B cell (primary cell): Measurements from ENCODE around the gene NCBP2. TPM values are rescaled to one million over a fixed set of nuclear protein-coding genes. Genes with fewer than 3 reads are reported as not detected.

Source experiments
- ATAC-seq: fragments of 200-7000 bp; cut with Tn5 transposase; one replicate; pipeline ENCODE4 v1.10.0; 2021; ENCODE audit warnings: low read depth, mild to moderate bottlenecking, moderate number of reproducible peaks, moderate library complexity
- CTCF ChIA-PET: fragments of 350-600 bp; sonication (Branson Sonifier 250); formaldehyde crosslinking; loops from one replicate; lab custom pipeline; 2021; ENCODE audit warnings: antibody characterized with exemption, inconsistent platforms; lab: Charles Lee
- POLR2A ChIA-PET: fragments of 350-600 bp; sonication (Branson Sonifier 250); formaldehyde crosslinking; loops from one replicate; lab custom pipeline; 2021; ENCODE audit warnings: antibody characterized with exemption; lab: Charles Lee
- DNase-seq: peaks from one replicate; pipeline ENCODE4 v3.0.0; 2013
- H2AFZ ChIP-seq: 2 replicates; pipeline ENCODE4 v1.6.1; 2012; ENCODE audit warnings: mild to moderate bottlenecking, low read depth, low read length; ENCODE audit not compliant: insufficient read depth, poor library complexity, severe bottlenecking
- H3K27ac ChIP-seq, 2 donors: 1 replicate in 1 of 2; 2 replicates in 1 of 2; pipeline ENCODE4 v1.5.1; 2012 to 2013; ENCODE audit warnings: low read length in 2 of 2, mild to moderate bottlenecking in 2 of 2, moderate library complexity in 1 of 2
- H3K27me3 ChIP-seq, 4 experiments: fragments of 200-600 bp in 1 of 4; sonication (generic) in 1 of 4; replicated peaks in 1 of 4; 1 replicate in 2 of 4; 2 replicates in 2 of 4; pipeline versions ENCODE4 v1.6.1 to v1.7.0; 2013 to 2016; ENCODE audit warnings: low read length in 3 of 4, mild to moderate bottlenecking in 2 of 4, mixed read lengths in 1 of 4, moderate library complexity in 1 of 4; ENCODE audit not compliant: insufficient read depth in 4 of 4, control insufficient read depth in 3 of 4; ENCODE audit errors: control extremely low read depth in 1 of 4
- H3K36me3 ChIP-seq, 2 experiments: replicated peaks in 1 of 2; 1 replicate in 1 of 2; 2 replicates in 1 of 2; pipeline versions ENCODE4 v1.6.1 to v1.7.1; 2013; ENCODE audit warnings: low read length in 1 of 2; ENCODE audit not compliant: insufficient read depth in 2 of 2, control insufficient read depth in 1 of 2; ENCODE audit errors: control extremely low read depth in 1 of 2, extremely low read depth in 1 of 2
- H3K4me1 ChIP-seq, 2 donors: fragments of 200-600 bp in 1 of 2; sonication (generic) in 1 of 2; 1 replicate in 1 of 2; 2 replicates in 1 of 2; pipeline versions ENCODE4 v1.5.1 to v1.6.1; 2013 to 2017; ENCODE audit warnings: low read length in 2 of 2; ENCODE audit not compliant: control insufficient read depth in 2 of 2, insufficient read depth in 2 of 2
- H3K4me2 ChIP-seq: replicated peaks from 2 replicates; pipeline ENCODE3; 2012; ENCODE audit warnings: mild to moderate bottlenecking, low read depth, low read length; ENCODE audit not compliant: poor library complexity, severe bottlenecking
- H3K4me3 ChIP-seq, 5 experiments: fragments of 200-600 bp in 1 of 5; sonication (generic) in 1 of 5; 1 replicate in 3 of 5; 2 replicates in 2 of 5; pipeline versions ENCODE4 v1.5.1 to v1.7.0; 2011 to 2016; ENCODE audit warnings: low read length in 4 of 5, mild to moderate bottlenecking in 4 of 5, low read depth in 2 of 5, control low read depth in 1 of 5, moderate library complexity in 1 of 5; ENCODE audit not compliant: insufficient read depth in 1 of 5; ENCODE audit errors: control extremely low read depth in 1 of 5, extremely low read depth in 1 of 5
- H3K79me2 ChIP-seq: fragments of 200-600 bp; sonication (generic); one replicate; pipeline ENCODE4 v1.6.0; 2016; ENCODE audit warnings: low read length; ENCODE audit not compliant: control insufficient read depth, insufficient read depth
- H3K9ac ChIP-seq: fragments of 200-600 bp; sonication (generic); 2 replicates; pipeline ENCODE4 v1.6.1; 2017; ENCODE audit warnings: mild to moderate bottlenecking, low read length, moderate library complexity
- H3K9me3 ChIP-seq, 3 donors: one replicate each; pipeline versions ENCODE4 v1.6.1 to v1.7.1; 2013; ENCODE audit warnings: low read length in 2 of 3; ENCODE audit not compliant: control insufficient read depth in 2 of 3, insufficient read depth in 1 of 3; ENCODE audit errors: control extremely low read depth in 1 of 3
- H4K20me1 ChIP-seq: 2 replicates; pipeline ENCODE4 v1.6.0; 2012; ENCODE audit warnings: mild to moderate bottlenecking, low read length; ENCODE audit not compliant: insufficient read depth, control insufficient read depth, poor library complexity, severe bottlenecking
- H3K27ac Mint-ChIP-seq: one replicate; pipeline ENCODE4 v1.8.0; 2021; ENCODE audit warnings: mixed read lengths
- H3K27me3 Mint-ChIP-seq: one replicate; pipeline ENCODE4 v1.8.0; 2021; ENCODE audit warnings: mixed read lengths
- H3K4me1 Mint-ChIP-seq: one replicate; pipeline ENCODE4 v1.8.0; 2021; ENCODE audit warnings: mixed read lengths
- H3K4me3 Mint-ChIP-seq: one replicate; pipeline ENCODE4 v1.8.0; 2021; ENCODE audit warnings: mixed read lengths
- H3K9me3 Mint-ChIP-seq: one replicate; pipeline ENCODE4 v1.8.0; 2022; ENCODE audit warnings: mixed read lengths; ENCODE audit not compliant: insufficient read depth
- CTCF ChIP-seq: fragments of 200-600 bp; IDR thresholded peaks from one replicate; pipeline ENCODE4 v1.8.0; 2022; ENCODE audit warnings: antibody characterized with exemption, mild to moderate bottlenecking
- EZH2 ChIP-seq: IDR thresholded peaks from 2 replicates; pipeline ENCODE4 v1.6.1; 2012; ENCODE audit warnings: borderline replicate concordance, low read depth, mild to moderate bottlenecking, moderate library complexity, low read length; ENCODE audit not compliant: insufficient read depth, poor library complexity, severe bottlenecking
- WGBS: methylation state at CpG from one replicate; pipeline ENCODE4 v1.1.5; 2013; ENCODE audit warnings: missing lambda C conversion rate; ENCODE audit not compliant: insufficient coverage; 5-methylcytosine and 5-hydroxymethylcytosine counted together
- intact Hi-C: fragments of 100-400 bp; cut with micrococcal nuclease; formaldehyde crosslinking; loops from one replicate; pipeline ENCODE4 v1.10.0; 2022
- polyA plus RNA-seq: library from polyadenylated mRNA; depleted of rRNA; stranded (reverse); fragments of >200 nt; gene quantifications from 2 replicates; pipeline ENCODE4 v1.2.3, GENCODE V29; 2012
- total RNA-seq, 2 donors: library from RNA; stranded (reverse); fragments of 120-200 nt in 1 of 2; gene quantifications; 1 replicate in 1 of 2; 2 replicates in 1 of 2; pipeline versions ENCODE4 v1.2.3 to v1.2.4, GENCODE V29; 2013 to 2022

Gene NCBP2
- total and polyA plus RNA-seq, 2 donors (not counting 1 experiment from before 2014, with no cell fraction given), result 25.5 to 95.0 TPM

DNA sequence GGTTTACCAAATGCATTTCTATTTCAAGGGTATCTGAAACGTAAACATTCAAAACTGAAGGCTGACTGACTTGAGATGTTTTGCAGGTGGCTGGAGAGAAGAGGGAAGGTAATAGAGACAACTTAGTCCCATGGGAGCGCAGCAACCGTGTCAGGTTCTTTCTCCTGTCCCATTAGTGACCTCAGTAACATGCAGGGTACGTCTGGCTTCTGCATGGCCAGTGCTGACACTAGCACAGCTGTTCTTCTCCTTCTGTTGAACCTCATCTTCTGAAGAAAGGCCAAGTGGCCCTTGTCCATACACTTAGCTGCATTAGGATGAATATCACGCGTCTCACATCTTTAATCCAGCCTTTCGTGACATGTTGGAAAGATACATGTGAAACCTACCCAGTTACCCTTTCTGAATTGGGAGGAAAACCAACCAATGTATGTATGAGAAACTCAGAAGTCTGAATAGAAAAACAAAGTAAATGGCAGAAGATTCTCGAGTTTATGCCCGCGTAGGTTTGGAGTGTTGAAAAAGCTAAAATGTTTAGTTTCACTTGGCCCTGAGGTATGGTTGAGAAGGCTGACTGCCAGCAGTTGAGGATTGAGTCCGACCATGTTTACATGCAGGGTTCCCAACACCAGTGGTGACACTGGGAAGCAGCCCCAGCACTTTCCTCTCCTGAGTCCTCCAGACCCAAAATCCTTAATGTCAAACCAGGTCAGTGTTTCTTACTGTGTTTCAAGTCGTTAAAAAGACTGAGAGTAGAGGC is 10.3 kb downstream of the NCBP2 start:
- peak overlapping the region; percentile 9 for H3K9ac ChIP-seq
- Mint-ChIP-seq H3K9me3 (no peaks in the 10 kb centered on the region), H3K4me1 (peaks cover 29% of the 10 kb centered on the region), H3K27ac (peak overlapping the region; percentile 87), H3K4me3 (peak overlapping the region; percentile 65), H3K27me3 (no peaks in the 10 kb centered on the region)
- 58% methylated on average over 9 of the region's 12 CpGs for WGBS
- H4K20me1 ChIP-seq, result no peaks in the 10 kb centered on the region
- no peaks in the 10 kb centered on the region for H3K79me2 ChIP-seq
- intact Hi-C loops, result loop anchor here (1.0 to 2.0 kb wide), 2 partner anchors 10 to 65 kb away; partner anchors contain the start of genes NCBP2 and SENP5
- H3K9me3 ChIP-seq, result no peaks in the 10 kb centered on the region
- ChIA-PET CTCF (interaction anchor here (1.9 kb wide), 1 partner anchor 10 kb away, joined by 6 read pairs; the partner anchor contains the start of gene NCBP2), POLR2A (interaction anchor here (1.8 kb wide), 1 partner anchor 10 kb away, joined by 8 read pairs; the partner anchor contains the start of gene NCBP2)
- peaks cover 12 to 18% of the 10 kb centered on the region in 2 donors for H3K4me1 ChIP-seq
- peak; percentile 83 for ATAC-seq
- H3K4me3 ChIP-seq, result peak overlapping the region in 1 of 5 experiments; percentile 13
- peak overlapping the region; percentile 36 to 74 for H3K27ac ChIP-seq
- TF ChIP-seq CTCF (no peak), EZH2 (no peak)
- no peak overlapping the region for H2AFZ ChIP-seq
- peak; percentile 64 for DNase-seq
- H3K36me3 ChIP-seq, result peaks cover 0 to 45% of the 10 kb centered on the region in 2 experiments
- no peaks in the 10 kb centered on the region for H3K27me3 ChIP-seq
- peak overlapping the region; percentile 39 for H3K4me2 ChIP-seq

- Mint-ChIP-seq H3K9me3 (no peaks in the 10 kb centered on the region), H3K4me1 (peaks cover 29% of the 10 kb centered on the region), H3K27me3 (no peaks in the 10 kb centered on the region), H3K4me3 (peak overlapping the region; percentile 65), H3K27ac (peak overlapping the region; percentile 87)
- H3K4me3 ChIP-seq, result no peak overlapping the region
- H4K20me1 ChIP-seq, result no peaks in the 10 kb centered on the region
- ATAC-seq (no peak), DNase-seq (no peak)
- H3K4me1 ChIP-seq, result peaks cover 12 to 18% of the 10 kb centered on the region in 2 donors
- H2AFZ ChIP-seq, result no peak overlapping the region
- peaks cover 0 to 36% of the 10 kb centered on the region in 2 experiments for H3K36me3 ChIP-seq
- peak overlapping the region; percentile 9 for H3K9ac ChIP-seq
- WGBS, result 80% methylated on average over 1 of the region's 4 CpGs
- ChIA-PET CTCF (interaction anchor here (0.5 to 1.9 kb wide), 2 partner anchors 11 to 736 kb away, joined by 3 to 6 read pairs; partner anchors contain the start of gene NCBP2), POLR2A (interaction anchor here (1.8 kb wide), 1 partner anchor 11 kb away, joined by 8 read pairs; the partner anchor contains the start of gene NCBP2)
- intact Hi-C loops, result no loop called here
- H3K27ac ChIP-seq, result peak overlapping the region; percentile 8 to 74
- no peak for TF ChIP-seq CTCF
- no peak for TF ChIP-seq EZH2
- no peaks in the 10 kb centered on the region for H3K27me3 ChIP-seq
- H3K9me3 ChIP-seq, result no peaks in the 10 kb centered on the region
- H3K79me2 ChIP-seq, result no peaks in the 10 kb centered on the region
- H3K4me2 ChIP-seq, result peak overlapping the region; percentile 39
Measured at GRCh38 chr3:196931157-196931556, 11.2 kb downstream of the NCBP2 start.
